Common myeloid progenitor, CD34-positive (primary cell): ENCODE data around the gene ACVRL1.

Experiments used
- CTCF ChIA-PET: fragments of 350-600 bp; sonication (Branson Sonifier 250); formaldehyde crosslinking; loops from one replicate; lab custom pipeline; 2021; ENCODE audit warnings: antibody characterized with exemption; lab: Charles Lee
- POLR2A ChIA-PET: fragments of 350-600 bp; sonication (Branson Sonifier 250); formaldehyde crosslinking; loops from one replicate; lab custom pipeline; 2021; ENCODE audit warnings: antibody characterized with exemption; lab: Charles Lee
- DNase-seq, 3 donors: peaks; one replicate each; pipeline versions ENCODE4 v3.0.0 to v3.0.0-alpha.2; 2013
- H3K27ac ChIP-seq, 2 experiments: 1 replicate in 1 of 2; 2 replicates in 1 of 2; pipeline ENCODE4 v1.7.0; 2013; ENCODE audit warnings: inconsistent platforms in 2 of 2, low read length in 2 of 2, mild to moderate bottlenecking in 2 of 2, low read depth in 1 of 2, moderate library complexity in 1 of 2; ENCODE audit not compliant: severe bottlenecking in 2 of 2, insufficient read depth in 1 of 2, poor library complexity in 1 of 2
- H3K27me3 ChIP-seq, 5 experiments: replicated peaks in 2 of 5; 1 replicate in 3 of 5; 2 replicates in 2 of 5; pipeline versions ENCODE4 v1.6.1 to v1.7.0; 2013; ENCODE audit warnings: low read length in 4 of 5, mild to moderate bottlenecking in 2 of 5, moderate library complexity in 2 of 5, inconsistent platforms in 1 of 5; ENCODE audit not compliant: insufficient read depth in 5 of 5, control insufficient read depth in 4 of 5
- H3K36me3 ChIP-seq, 4 experiments: 1 replicate in 2 of 4; 2 replicates in 2 of 4; pipeline versions ENCODE4 v1.6.1 to v1.7.0; 2013; ENCODE audit warnings: low read length in 3 of 4, control low read depth in 1 of 4, mild to moderate bottlenecking in 1 of 4; ENCODE audit not compliant: control insufficient read depth in 4 of 4, insufficient read depth in 4 of 4
- H3K4me1 ChIP-seq, 4 experiments: 1 replicate in 3 of 4; 2 replicates in 1 of 4; pipeline versions ENCODE4 v1.6.1 to v1.7.1; 2013; ENCODE audit warnings: low read length in 3 of 4, mild to moderate bottlenecking in 3 of 4, control low read depth in 1 of 4, inconsistent platforms in 1 of 4, moderate library complexity in 1 of 4; ENCODE audit not compliant: control insufficient read depth in 4 of 4, insufficient read depth in 4 of 4; ENCODE audit errors: control extremely low read depth in 1 of 4
- H3K4me3 ChIP-seq, 7 experiments: 1 replicate in 4 of 7; 2 replicates in 3 of 7; pipeline versions ENCODE4 v1.5.1 to v1.7.0; 2013; ENCODE audit warnings: mild to moderate bottlenecking in 7 of 7, low read length in 6 of 7, moderate library complexity in 6 of 7, inconsistent platforms in 2 of 7, low read depth in 2 of 7, control low read depth in 1 of 7; ENCODE audit not compliant: insufficient read depth in 4 of 7, control insufficient read depth in 1 of 7; ENCODE audit errors: extremely low read depth in 1 of 7
- H3K9me3 ChIP-seq, 5 experiments: 1 replicate in 4 of 5; 2 replicates in 1 of 5; pipeline versions ENCODE4 v1.6.1 to v1.7.1; 2013; ENCODE audit warnings: low read length in 4 of 5, mild to moderate bottlenecking in 2 of 5, inconsistent platforms in 1 of 5, low read depth in 1 of 5, moderate library complexity in 1 of 5; ENCODE audit not compliant: control insufficient read depth in 4 of 5, insufficient read depth in 2 of 5; ENCODE audit errors: control extremely low read depth in 1 of 5
- WGBS: methylation state at CpG from one replicate; pipeline ENCODE4 v1.1.5; 2013; ENCODE audit not compliant: insufficient coverage; 5-methylcytosine and 5-hydroxymethylcytosine counted together

Gene ACVRL1

GRCh38 chr12:51868821-51869495 is 38.3 kb upstream of the ACVRL1 start:
- WGBS: 11% methylated on average over 34 of the region's 67 CpGs
- H3K4me3 ChIP-seq: peak overlapping the region; percentile 19 to 75 (median 50)
- peaks cover 4 to 66% (median 62%) of the 10 kb centered on the region in 4 experiments for H3K4me1 ChIP-seq
- H3K9me3 ChIP-seq: no peaks in the 10 kb centered on the region
- no peaks in the 10 kb centered on the region for H3K36me3 ChIP-seq
- CTCF ChIA-PET: interaction anchor here (1.0 to 7.7 kb wide), 7 partner anchors 9 to 48 kb away, joined by 3 to 88 read pairs (median 25); no protein-coding TSS in a partner anchor
- POLR2A ChIA-PET: interaction anchor here (0.8 kb wide), 1 partner anchor 48 kb away, joined by 3 read pairs; no protein-coding TSS in a partner anchor
- H3K27me3 ChIP-seq: peaks cover 0 to 30% (median 9%) of the 10 kb centered on the region in 5 experiments
- DNase-seq: peak in 1 of 3 donors; percentile 29
- H3K27ac ChIP-seq: no peak overlapping the region

GRCh38 chr12:51869496-51869865 is 37.8 kb upstream of the ACVRL1 start:
- POLR2A ChIA-PET: interaction anchor here (0.8 kb wide), 1 partner anchor 48 kb away, joined by 3 read pairs; no protein-coding TSS in a partner anchor
- WGBS: 21% methylated on average over 15 of the region's 20 CpGs
- DNase-seq: no peak
- Histone ChIP-seq H3K9me3 (no peaks in the 10 kb centered on the region), H3K27ac (no peak overlapping the region), H3K4me1 (peaks cover 4 to 66% (median 57%) of the 10 kb centered on the region in 4 experiments), H3K36me3 (no peaks in the 10 kb centered on the region), H3K27me3 (peaks cover 0 to 25% (median 9%) of the 10 kb centered on the region in 5 experiments), H3K4me3 (peak overlapping the region in 5 of 7 experiments; percentile 23 to 75 (median 63))
- CTCF ChIA-PET: interaction anchor here (0.9 to 7.7 kb wide), 13 partner anchors 9 to 53 kb away, joined by 3 to 88 read pairs (median 7); no protein-coding TSS in a partner anchor

GRCh38 chr12:51869931-51870330 is 37.4 kb upstream of the ACVRL1 start:
- ChIA-PET POLR2A (interaction anchor here (0.6 to 1.5 kb wide), 3 partner anchors 10 to 50 kb away, joined by 3 read pairs; no protein-coding TSS in a partner anchor), CTCF (interaction anchor here (0.9 to 7.7 kb wide), 16 partner anchors 9 to 449 kb away, joined by 3 to 88 read pairs (median 6); no protein-coding TSS in a partner anchor)
- Histone ChIP-seq H3K36me3 (no peaks in the 10 kb centered on the region), H3K4me1 (peaks cover 4 to 62% (median 53%) of the 10 kb centered on the region in 4 experiments), H3K4me3 (peak overlapping the region in 4 of 7 experiments; percentile 32 to 75 (median 56)), H3K9me3 (no peaks in the 10 kb centered on the region), H3K27ac (no peak overlapping the region), H3K27me3 (peaks cover 0 to 21% (median 4%) of the 10 kb centered on the region in 5 experiments)
- 0% methylated on average over 3 of the region's 3 CpGs for WGBS
- no peak for DNase-seq

- peaks cover 4 to 61% (median 53%) of the 10 kb centered on the region in 4 experiments for H3K4me1 ChIP-seq
- 27% methylated on average over 4 of the region's 4 CpGs for WGBS
- CTCF ChIA-PET: interaction anchor here (0.8 to 7.7 kb wide), 19 partner anchors 10 to 449 kb away, joined by 3 to 88 read pairs (median 6); partner anchors contain the start of gene ANKRD33
- H3K27me3 ChIP-seq: peaks cover 0 to 15% (median 0%) of the 10 kb centered on the region in 5 experiments
- no peak overlapping the region for H3K27ac ChIP-seq
- no peaks in the 10 kb centered on the region for H3K36me3 ChIP-seq
- POLR2A ChIA-PET: interaction anchor here (0.6 to 1.5 kb wide), 3 partner anchors 10 to 50 kb away, joined by 3 read pairs; no protein-coding TSS in a partner anchor
- H3K4me3 ChIP-seq: peak overlapping the region in 3 of 7 experiments; percentile 2 to 75 (median 50)
- peak; percentile 30 to 77 (median 69) for DNase-seq
- no peaks in the 10 kb centered on the region for H3K9me3 ChIP-seq
These were observed 36.8 kb upstream of the ACVRL1 start for GRCh38 chr12:51870504-51870903.

GRCh38 chr12:51871126-51871525 is 36.2 kb upstream of the ACVRL1 start:
- Histone ChIP-seq H3K27me3 (peaks cover 0 to 10% (median 0%) of the 10 kb centered on the region in 5 experiments), H3K36me3 (no peaks in the 10 kb centered on the region), H3K27ac (no peak overlapping the region), H3K4me1 (peaks cover 4 to 61% (median 53%) of the 10 kb centered on the region in 4 experiments), H3K9me3 (no peaks in the 10 kb centered on the region), H3K4me3 (peak overlapping the region in 1 of 7 experiments; percentile 8)
- WGBS: 4% methylated on average over 4 of the region's 6 CpGs
- POLR2A ChIA-PET: interaction anchor here (1.5 kb wide), 1 partner anchor 11 kb away, joined by 3 read pairs; no protein-coding TSS in a partner anchor
- CTCF ChIA-PET: interaction anchor here (0.8 to 7.7 kb wide), 22 partner anchors 11 to 450 kb away, joined by 3 to 88 read pairs (median 6); partner anchors contain the start of gene ANKRD33
- peak; percentile 74 to 89 (median 87) for DNase-seq

GRCh38 chr12:51871918-51872688 is 35.2 kb upstream of the ACVRL1 start:
- WGBS: 73% methylated on average over 9 of the region's 17 CpGs
- Histone ChIP-seq H3K27ac (no peak overlapping the region), H3K27me3 (peaks cover 0 to 9% (median 0%) of the 10 kb centered on the region in 5 experiments), H3K4me3 (no peak overlapping the region), H3K4me1 (peaks cover 4 to 61% (median 51%) of the 10 kb centered on the region in 4 experiments), H3K9me3 (no peaks in the 10 kb centered on the region), H3K36me3 (no peaks in the 10 kb centered on the region)
- DNase-seq: peak in 1 of 3 donors; percentile 17
- ChIA-PET CTCF (interaction anchor here (0.7 to 7.7 kb wide), 17 partner anchors 10 to 341 kb away, joined by 3 to 88 read pairs (median 9); partner anchors contain the start of gene ANKRD33), POLR2A (no interaction called here)
